Activated CD4-positive, alpha-beta T cell treated with anti-CD3 and anti-CD28 coated beads for 24 hours (primary cell): ENCODE data around the gene AQP4.

ENCODE experiments used
- DNase-seq, 2 donors: peaks; one replicate each; pipeline ENCODE4 v3.0.0-alpha.2; 2020; ENCODE audit warnings: low read depth in 2 of 2

Gene AQP4, protein sequence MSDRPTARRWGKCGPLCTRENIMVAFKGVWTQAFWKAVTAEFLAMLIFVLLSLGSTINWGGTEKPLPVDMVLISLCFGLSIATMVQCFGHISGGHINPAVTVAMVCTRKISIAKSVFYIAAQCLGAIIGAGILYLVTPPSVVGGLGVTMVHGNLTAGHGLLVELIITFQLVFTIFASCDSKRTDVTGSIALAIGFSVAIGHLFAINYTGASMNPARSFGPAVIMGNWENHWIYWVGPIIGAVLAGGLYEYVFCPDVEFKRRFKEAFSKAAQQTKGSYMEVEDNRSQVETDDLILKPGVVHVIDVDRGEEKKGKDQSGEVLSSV

DNA sequence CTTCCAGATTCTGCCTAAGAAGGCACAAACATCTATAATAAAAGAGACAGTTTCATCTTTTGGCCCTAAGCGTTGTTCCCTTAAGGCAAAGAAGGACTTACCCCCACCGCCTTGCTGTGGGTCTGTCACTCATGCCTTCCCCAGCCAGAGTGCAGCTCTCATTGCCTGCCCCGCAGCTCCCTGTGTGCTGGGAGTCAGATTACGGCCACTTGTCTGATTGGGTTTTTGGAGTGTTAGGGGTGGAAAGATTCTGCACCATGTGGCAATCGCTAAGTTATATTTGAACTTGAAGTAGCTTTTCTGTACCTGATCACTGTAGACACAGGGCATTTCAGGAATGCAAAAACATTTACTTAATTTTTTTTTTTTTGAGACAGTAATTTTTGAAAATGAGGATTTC, at the start of gene AQP4:
Gene AQP4 (minus strand): TSS at position 151 of the 400 bp plus-strand sequence. CDS start 18 bp downstream, at position 133.
- DNase-seq: no peak

DNA sequence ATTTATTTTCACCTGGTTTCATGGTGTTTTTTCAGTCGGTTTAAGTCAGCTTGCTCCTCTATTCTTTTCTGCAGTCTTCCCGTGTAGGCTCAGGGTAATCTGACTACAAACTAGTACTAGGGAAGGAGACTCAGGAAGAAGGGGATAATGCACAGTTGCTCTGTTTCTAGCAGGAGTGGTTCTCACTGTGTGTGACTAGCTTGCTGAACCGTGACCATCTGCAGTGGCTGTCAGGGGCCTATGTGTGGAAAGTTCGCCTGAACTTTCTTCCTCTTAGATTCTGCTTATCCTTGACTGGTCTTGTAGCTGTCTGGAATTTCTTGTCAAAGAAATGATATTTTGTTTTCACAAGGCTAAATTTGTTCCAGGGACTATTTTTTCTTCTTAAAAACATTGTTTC, 46.3 kb upstream of the AQP4 start:
- DNase-seq: no peak

DNA sequence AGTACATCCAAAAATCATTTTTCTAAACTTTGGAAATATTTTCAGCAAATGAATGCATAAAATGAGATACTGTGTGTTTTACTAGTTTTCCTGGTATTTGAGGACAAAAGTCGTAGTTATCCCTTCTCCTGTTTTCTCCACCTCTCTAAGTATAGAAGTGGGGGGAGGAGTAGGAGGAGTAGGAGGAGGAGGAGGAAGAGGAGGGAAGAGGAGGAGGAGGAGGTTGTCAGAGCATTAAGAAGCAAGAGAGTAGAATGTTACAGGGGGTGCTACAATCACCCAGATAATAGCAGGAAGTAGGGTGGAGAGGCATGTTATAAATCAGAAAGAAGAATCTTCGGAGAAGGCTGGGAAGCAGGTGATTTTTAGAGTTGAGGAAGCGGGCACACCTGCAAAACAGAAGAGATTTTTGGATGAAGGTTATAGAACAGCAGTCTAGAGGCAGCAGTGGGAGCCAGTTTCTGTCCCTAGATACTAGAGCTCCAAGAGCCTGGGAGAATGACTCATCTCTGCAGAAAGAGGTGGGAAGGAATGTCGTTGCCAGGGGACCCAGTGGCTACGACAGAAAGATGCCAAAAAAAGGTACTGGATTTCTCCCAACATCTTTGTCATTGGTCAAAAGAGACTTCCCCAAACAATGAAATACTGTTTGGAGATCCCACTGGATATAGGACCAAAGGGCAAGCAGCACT, 44.2 kb upstream of the AQP4 start:
- no peak for DNase-seq

DNA sequence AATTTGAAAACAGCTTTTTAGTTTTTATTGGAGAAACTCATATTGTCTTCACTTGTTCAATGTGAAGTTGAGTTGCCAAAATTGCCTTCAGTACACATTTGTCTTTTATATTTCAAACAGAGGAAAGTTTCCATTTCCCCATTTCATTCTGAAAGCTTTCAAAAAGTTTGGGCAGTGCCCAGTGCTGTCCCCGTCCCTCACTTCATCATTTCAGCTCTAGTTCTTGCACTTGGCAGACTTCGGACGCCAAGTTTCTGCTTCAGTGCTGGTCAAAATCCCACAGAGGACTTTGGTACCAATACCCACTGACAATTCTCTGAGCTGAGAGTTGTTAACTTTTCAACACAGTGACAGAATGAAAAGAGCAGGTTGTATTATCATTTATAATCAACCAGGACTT, 43.4 kb upstream of the AQP4 start:
- DNase-seq: no peak

DNA sequence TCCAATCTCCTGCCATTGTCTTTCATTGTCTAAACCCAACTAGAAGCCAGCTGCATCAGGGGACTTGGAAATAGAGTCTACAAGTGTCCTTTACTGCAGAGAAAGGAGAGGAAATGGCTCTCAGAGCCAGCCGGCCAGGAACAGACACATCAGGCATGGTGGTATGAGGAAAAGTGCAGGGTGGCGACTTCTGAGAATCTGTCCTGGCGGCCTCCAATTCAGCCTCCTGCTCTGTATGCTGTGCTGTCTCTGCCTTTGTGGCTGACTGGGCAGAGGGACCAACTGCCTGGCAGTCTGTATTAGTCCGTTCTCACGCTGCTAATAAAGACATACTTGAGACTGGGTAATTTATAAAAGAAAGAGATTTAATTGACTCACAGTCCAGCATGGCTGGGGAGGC, 36.8 kb upstream of the AQP4 start:
- DNase-seq: no peak

DNA sequence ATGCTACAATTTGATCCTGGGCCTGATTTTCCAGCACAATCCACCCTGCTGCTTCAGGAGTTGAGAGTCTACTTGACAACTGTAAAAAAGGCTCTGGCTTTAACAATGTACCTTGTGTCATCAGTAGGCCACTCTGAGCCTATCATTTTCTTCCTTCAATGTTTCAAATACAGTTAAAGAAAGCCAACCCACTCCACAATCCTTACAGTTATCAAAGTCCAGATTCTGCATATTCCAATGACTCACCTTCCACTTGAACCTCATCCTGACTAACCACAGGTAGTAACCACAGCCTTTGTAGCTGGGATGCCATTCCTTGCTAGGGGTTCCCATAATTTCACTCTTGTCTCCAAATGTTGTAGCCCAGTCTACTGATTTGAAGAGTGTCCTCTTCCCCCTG, 35.5 kb upstream of the AQP4 start:
- no peak for DNase-seq

DNA sequence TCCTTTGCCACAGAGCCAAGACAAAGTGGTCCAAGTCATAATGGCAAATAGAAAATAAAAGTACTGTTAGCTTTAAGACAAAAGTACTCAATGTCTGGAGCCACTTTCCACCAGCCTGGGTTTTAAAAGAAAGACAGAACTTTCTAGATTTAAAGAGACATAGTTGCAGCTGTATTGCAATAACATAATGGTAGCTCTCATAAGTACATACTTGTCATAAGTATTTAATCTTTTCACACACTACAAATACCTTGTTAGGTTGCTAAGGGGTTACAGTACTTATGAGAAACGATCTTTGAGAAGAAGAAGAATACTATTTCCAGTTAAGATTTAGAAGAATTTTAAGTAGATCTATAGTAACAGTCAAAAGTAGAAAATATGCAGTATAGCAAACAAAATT, 28.9 kb upstream of the AQP4 start:
- no peak for DNase-seq

DNA sequence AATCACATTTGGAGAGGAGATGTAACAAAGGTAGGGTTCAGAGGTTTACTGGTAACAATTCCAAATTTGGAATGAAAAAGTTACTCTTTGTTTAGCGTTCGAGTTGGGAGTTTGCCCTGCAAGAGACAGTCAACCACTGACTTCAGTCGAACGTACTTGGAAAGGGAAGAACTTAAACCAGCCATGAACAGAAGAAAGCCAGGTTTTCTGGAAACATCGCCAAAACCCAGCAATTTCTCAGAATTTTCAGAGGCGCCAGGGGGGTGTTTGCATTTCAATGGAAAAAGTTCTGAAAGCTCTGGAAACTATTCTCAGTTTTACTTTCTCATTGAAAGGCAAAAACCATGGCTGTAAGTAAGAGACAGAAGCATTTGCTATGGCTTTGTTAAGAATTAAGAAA, 28.5 kb upstream of the AQP4 start:
- DNase-seq: no peak

DNA sequence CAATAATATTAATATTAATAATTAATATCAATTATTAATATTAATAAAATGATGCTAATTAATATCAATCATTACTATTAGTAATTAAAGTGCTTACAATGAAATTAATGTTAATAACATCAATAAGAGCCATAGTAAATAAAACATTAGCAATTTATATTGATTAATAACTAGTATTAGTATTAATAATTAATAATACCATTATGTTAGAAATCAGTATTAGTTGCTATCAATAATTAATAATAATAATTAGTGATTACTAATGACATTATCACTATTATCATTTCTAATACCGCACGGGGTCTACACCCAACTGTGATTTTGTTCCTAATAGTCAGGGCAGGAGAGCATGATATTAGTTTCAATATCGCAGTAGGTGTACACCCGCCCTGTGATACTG, 22.8 kb upstream of the AQP4 start:
- no peak for DNase-seq

DNA sequence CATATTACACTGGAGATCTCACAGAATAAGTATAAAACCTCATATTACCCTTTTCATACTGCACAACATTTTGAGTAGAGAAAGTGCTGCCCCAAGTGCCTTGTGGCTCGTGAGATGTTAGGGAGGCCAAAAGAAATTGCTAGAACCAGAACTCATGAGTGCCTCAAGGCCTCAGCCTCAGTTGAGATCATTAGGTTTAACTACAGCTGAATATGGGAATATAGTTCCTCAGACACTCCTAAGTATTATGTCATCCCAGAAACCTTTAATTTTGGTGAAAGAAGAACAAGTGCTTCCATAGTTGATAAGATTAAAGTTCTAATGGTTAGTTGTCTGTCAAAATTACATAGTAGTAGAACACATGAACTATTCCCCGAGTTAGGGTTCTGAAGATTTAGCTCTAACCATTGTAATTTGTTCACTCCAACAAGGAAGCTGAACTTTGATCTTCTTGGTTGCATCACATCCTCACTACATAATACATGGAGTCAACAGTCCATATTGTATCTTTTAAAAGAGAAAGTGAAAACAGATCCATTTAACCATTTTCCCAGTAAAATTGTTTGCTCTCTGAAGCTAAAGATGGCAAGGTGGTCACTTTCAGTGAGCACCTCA, 9.6 kb upstream of the AQP4 start:
- no peak for DNase-seq

DNA sequence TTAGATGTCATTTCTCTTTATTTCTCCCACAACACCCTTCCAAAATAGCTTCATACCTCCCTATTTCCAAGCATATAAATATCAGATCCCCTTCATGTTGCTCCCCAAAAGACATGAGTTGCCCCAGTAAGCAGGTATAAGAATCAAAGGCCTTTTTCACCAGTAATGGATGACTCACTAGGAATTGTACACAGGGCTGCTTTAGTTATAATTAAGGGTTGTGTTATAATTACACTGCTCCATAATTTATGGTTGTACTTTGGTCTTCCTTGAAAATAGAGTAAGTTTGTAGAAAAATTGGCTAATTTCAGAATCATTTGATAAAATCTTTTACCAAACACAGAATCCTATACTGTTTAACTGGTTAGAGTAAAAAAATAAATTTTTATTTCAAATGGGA, 8.8 kb upstream of the AQP4 start:
- no peak for DNase-seq

DNA sequence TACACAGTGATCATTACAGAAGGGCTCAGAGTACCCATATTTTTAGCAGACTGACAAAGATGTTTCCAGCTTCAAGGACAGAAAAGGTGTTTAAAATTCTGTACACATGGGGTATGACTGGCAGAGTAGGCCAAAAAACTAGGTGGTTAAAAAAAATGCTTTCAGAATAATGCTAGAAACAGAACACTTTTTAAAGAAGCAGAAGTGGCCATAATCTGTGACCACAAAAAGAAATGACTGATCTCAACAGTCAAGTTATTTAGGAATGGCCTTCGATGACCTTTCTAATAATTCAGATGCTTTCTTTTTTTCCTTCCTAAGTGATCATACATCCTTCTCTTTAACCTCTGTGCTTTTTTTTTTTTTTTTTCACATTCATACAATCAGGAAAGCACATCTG, 4.1 kb upstream of the AQP4 start:
- no peak for DNase-seq

DNA sequence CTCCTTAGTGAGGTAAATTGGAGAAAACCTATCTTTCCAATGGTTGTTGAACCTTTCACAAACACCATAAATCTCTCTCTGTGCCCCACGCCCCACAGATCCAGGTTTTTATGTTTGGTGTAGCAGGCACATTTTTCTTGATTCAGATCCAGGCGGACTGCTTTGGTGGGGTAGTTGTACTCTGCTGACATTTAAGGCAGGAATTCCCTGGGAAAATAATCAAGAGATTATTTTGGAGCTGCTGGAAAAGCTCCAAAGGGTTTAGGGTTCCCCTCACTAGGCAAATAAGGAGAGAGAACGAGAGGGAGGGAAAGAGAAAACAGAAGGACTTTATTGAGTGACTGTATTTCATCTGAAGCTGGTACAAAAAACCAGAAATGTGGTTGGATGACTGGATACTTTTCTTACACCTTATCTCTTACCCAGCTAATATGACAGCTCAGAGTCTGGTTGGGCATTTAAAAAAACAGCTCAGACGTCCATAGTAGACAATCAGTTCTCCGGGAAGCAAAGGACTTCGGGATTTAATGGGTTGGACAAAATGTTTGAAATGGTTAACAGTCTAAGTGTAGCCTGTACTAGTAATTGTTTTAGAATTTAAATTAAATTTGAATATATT, 3.6 kb upstream of the AQP4 start:
- no peak for DNase-seq

DNA sequence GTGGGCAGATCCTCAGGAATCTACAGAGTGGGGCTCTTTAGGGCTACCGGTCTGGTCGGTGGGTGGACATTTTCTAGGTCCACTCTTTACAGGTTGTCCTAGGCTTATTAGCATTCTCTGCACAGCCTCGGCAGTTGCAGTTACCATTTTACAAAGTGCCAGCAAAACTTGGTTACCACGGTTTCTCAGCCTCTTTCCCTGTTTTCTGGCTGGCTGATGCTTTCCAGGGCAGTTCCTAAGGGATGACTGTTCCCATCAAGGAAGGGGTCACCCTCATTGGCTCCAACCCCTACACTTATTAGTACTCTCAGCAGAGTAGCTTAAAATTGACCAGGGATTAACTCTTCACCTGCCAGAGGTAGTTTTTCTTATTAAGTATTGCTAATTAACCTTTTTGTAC, 2.0 kb upstream of the AQP4 start:
- no peak for DNase-seq

DNA sequence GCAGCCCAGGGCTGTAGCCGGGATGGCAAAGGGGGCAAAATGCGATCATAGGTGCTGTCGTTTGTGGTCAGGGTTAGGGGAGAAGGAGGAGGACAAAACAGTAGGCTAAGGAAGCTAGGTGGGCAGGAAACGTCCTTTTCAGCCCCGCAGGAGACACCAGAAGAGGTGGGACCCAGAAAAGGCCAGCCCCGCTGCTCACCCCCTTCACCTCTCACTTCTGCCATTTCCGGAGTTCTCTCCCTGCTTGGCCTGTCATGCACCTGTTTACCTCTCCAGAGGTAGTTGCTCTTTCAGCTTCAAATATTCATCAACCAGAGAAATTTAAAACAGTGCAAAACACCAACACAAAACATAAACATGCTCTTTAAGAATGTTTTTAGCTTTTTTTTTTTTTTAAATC, 849 bp downstream of the AQP4 start:
- DNase-seq: no peak

DNA sequence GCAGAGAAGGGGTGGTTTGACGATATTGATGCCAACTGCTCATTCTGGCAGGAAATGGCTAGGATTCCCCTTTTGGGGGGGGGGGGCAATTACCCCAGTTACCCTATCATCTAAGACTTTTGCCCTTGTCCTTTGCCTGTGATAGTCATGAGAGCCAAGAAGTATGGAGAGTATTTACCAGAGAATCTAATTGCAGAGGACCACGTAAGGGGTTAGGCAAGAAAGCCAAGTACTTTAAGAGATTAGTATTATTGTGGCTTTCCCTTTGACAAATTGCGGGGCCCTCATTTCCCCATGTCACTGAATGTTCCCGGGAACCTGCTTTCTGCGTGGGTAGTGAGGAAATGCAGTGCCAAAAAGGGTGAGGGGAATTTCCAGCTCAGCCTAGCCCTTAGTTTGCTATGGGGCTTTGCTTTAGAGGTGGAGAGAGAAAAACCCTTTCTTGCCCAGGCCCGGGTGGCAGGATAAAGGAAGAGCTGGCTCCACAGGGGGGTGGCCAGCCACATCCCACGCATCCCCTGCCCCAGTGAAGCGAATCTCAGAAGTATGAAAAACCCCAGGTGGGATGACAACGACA, 1.5 kb downstream of the AQP4 start:
- DNase-seq: no peak

DNA sequence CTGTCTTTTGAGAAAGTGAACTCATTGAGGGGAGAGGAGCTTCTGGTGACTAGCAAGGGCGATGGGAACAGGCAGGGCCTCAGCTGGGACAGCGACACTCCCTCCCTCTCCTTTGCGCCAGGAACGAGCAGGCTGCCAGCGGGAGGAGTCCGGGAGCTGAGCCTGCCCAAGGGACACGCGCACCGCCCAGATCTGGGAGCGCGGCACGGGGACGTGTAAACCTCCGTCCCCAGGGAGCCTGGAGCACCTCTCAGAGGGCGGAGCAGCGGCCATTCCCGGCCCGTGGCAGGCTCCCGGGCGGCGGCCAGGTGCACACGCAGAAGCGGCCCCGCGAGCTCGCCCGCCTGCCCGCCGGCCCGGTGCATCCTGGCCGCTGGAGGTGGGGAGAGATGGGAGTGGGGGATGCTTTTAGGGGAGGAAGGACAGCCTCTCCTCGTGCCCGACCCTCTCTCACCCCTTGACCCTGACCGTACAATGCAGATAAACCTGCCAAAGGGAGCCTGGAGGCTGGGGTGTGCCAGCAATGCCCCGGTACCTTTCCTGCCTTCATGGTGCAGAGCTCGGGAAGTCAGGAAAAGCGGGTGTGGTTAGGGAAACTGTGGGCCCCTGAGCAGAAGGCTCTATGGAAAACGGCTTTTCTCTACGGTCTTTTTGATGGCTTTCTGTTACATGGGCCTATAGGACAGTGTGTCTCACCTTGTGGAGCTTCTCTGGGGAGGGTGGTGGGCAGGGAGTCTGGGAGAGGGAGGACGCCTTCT, 2.2 kb downstream of the AQP4 start:
- no peak for DNase-seq

DNA sequence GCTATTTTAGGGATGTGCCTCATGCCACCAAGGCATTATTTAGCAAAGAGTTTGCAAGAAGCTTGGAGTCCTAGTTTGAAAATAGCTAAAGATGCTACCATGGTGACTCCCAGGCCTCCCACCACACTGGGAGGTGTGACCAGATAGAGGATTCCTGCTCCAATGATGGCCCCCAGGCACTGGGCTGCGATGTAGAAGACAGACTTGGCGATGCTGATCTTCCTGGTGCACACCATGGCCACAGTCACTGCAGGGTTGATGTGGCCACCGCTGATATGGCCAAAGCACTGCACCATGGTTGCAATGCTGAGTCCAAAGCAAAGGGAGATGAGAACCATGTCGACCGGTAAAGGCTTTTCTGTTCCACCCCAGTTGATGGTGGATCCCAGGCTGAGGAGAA, 3.4 kb downstream of the AQP4 start:
- no peak for DNase-seq

DNA sequence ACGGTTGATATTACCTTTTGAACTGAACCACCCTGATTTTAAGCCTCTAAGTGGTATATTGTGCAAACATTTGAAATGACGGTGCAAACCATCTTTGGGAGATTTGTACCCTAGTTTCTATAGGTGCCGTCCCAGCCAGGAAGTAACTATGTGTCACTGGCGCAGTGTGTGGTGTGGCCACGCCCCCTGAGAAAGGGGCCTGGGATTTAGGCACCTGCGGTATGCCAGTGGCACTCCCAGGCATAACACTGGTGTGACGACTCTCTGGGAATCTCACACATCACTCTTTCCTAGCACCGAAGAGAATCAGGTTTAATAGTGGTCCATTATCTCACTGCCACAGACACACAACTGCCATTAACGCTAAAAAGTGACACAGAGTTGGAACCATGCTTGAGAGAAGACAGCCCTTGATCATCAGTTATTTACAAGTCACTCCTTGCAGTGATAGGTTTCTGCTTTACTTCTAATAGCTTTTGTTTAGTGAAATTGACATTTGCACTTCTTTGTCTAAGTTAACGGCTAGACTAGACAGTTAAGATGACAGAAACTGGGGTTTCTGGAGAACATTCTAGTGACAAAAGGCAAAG, 11.1 kb downstream of the AQP4 start:
- DNase-seq: no peak

DNA sequence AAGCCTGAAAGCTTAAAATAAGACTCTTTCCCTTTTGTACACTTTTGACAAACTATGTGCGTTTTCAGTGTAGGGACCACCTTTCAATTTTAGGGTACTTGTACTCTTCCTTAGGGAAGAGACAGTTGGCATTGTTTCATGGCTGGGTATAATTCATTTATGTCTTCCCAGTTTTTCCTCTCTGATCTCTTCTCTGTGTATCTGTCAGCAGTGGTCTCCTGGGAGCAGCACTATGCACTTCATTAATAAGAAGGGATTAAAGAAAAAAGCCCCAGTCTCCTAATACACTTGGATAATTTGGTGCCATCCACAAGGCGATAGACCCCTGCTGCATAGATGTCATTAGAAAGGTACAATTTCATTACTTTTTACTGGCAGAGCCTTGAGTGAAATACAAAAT, 12.1 kb downstream of the AQP4 start:
- no peak for DNase-seq

DNA sequence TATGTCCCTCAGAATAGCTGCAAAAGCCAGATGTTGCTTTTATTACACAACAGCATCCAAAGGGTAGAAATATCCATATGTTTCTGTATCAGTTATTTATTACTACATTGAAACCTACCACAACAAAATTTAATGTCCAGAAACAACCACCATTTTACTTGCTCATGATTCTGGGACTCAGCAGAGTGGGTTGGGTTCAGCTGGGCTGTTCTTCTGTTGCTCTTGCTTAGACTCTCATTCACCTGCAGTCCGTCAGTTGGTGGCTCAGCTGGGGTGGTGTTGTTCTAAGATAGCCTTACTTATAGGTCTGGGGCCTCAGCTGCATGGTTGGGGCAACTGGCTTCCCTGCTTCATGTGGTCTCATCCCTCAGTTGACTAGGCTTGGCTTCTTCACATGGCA, 21.7 kb downstream of the AQP4 start:
- DNase-seq: no peak
